HepG2 (cell line): Measurements from ENCODE around the gene MNT. TPM values are rescaled to one million over a fixed set of nuclear protein-coding genes. Genes with fewer than 3 reads are reported as not detected.
A peak's percentile ranks its signal among the peaks of the same experiment; 100 is the strongest.

Source experiments
- ARID4A ChIP-seq: sonication (generic); formaldehyde crosslinking; IDR thresholded peaks from 2 replicates; pipeline ENCODE4 v1.5.0; 2020; ENCODE audit warnings: mild to moderate bottlenecking, missing genetic modification reagents, borderline replicate concordance
- GLMP ChIP-seq: sonication (generic); formaldehyde crosslinking; IDR thresholded peaks from 2 replicates; pipeline ENCODE4 v1.9.0; 2021; ENCODE audit warnings: missing genetic modification reagents, mild to moderate bottlenecking, borderline replicate concordance
- LBX2 ChIP-seq: sonication (generic); formaldehyde crosslinking; IDR thresholded peaks from 2 replicates; pipeline ENCODE4 v1.5.0; 2020; ENCODE audit warnings: missing genetic modification reagents, mild to moderate bottlenecking, borderline replicate concordance
- NR3C1 ChIP-seq: sonication (generic); formaldehyde crosslinking; IDR thresholded peaks from 2 replicates; pipeline ENCODE4 v1.4.0; 2020; ENCODE audit warnings: missing genetic modification reagents
- PHB2 ChIP-seq: fragments of 450-650 bp; IDR thresholded peaks from 2 replicates; pipeline ENCODE4 v1.6.1; 2018; ENCODE audit not compliant: partially characterized antibody
- PPARG ChIP-seq: conservative IDR thresholded peaks from 2 replicates; pipeline ENCODE4 v1.6.1; 2016; ENCODE audit warnings: missing biosample characterization, missing genetic modification reagents
- PRDM15 ChIP-seq: sonication (generic); formaldehyde crosslinking; IDR thresholded peaks from 2 replicates; pipeline ENCODE4 v1.4.0; 2020; ENCODE audit warnings: missing genetic modification reagents
- RELA ChIP-seq: sonication (generic); formaldehyde crosslinking; IDR thresholded peaks from 2 replicates; pipeline ENCODE4 v1.4.0; 2020; ENCODE audit warnings: missing genetic modification reagents
- RFX3 ChIP-seq: IDR thresholded peaks from 2 replicates; pipeline ENCODE4 v1.6.1; 2016; ENCODE audit warnings: missing biosample characterization, missing genetic modification reagents
- RNF2 ChIP-seq: fragments of 450-650 bp; conservative IDR thresholded peaks from 2 replicates; pipeline ENCODE4 v1.6.1; 2016; ENCODE audit warnings: low read depth
- SMAD1 ChIP-seq: sonication (generic); formaldehyde crosslinking; IDR thresholded peaks from 2 replicates; pipeline ENCODE4 v1.4.0; 2020; ENCODE audit warnings: missing genetic modification reagents, low read depth, mild to moderate bottlenecking, borderline replicate concordance
- SMC3 ChIP-seq: IDR thresholded peaks from 2 replicates; pipeline ENCODE4 v1.6.1; 2011; ENCODE audit warnings: low read length, improper control_type of control experiment
- SYNCRIP ChIP-seq: fragments of 200-400 bp; formaldehyde crosslinking; IDR thresholded peaks from 2 replicates; pipeline ENCODE4 v1.6.1; 2018; ENCODE audit warnings: mild to moderate bottlenecking, low read depth, low read length; ENCODE audit not compliant: insufficient read depth
- UBTF ChIP-seq: sonication (generic); formaldehyde crosslinking; IDR thresholded peaks from 2 replicates; pipeline ENCODE4 v1.4.0; 2020; ENCODE audit warnings: mild to moderate bottlenecking, missing genetic modification reagents
- ZNF274 ChIP-seq: sonication (generic); formaldehyde crosslinking; IDR thresholded peaks from 2 replicates; pipeline ENCODE4 v1.5.1; 2020; ENCODE audit warnings: mild to moderate bottlenecking, missing genetic modification reagents
- ZNF292 ChIP-seq: sonication (generic); formaldehyde crosslinking; IDR thresholded peaks from 2 replicates; pipeline ENCODE4 v1.8.1; 2022; ENCODE audit warnings: mild to moderate bottlenecking, low read depth, missing genetic modification reagents, borderline replicate concordance
- ZNF501 ChIP-seq: sonication (generic); formaldehyde crosslinking; IDR thresholded peaks from 2 replicates; pipeline ENCODE4 v1.5.1; 2020; ENCODE audit warnings: mild to moderate bottlenecking, moderate library complexity, missing genetic modification reagents
- ZNF563 ChIP-seq: sonication (generic); formaldehyde crosslinking; IDR thresholded peaks from 2 replicates; pipeline ENCODE4 v1.8.0; 2022; ENCODE audit warnings: mild to moderate bottlenecking, moderate library complexity, missing genetic modification reagents
- polyA plus RNA-seq, 8 experiments: library from polyadenylated mRNA; depleted of rRNA in 3 of 8; stranded (reverse) in 7 of 8; unstranded in 1 of 8; fragments of >200 nt; fragmentation: Illumina TruSeq in 4 of 8; extraction: Trizol in 4 of 8; gene quantifications; 2 replicates each; pipeline versions ENCODE4 v1.2.1 to v1.2.3, GENCODE V29; 2011 to 2016; ENCODE audit warnings: low read depth in 4 of 8, missing spikeins in 1 of 8, mixed read lengths in 1 of 8; ENCODE audit not compliant: insufficient read depth in 1 of 8
- total RNA-seq, 5 experiments: library from RNA; depleted of rRNA; stranded (reverse); fragments of >200 nt; fragmentation: Illumina TruSeq; extraction: Trizol; gene quantifications; 2 replicates each; pipeline ENCODE4 v1.2.3, GENCODE V29; 2016; ENCODE audit warnings: low read depth in 1 of 5

The MNT gene
- total and polyA plus RNA-seq, 2 of the 13 experiments (the other 11 are each of a cell fraction or from before 2014, with no cell fraction given) = 2.1 to 3.5 TPM

- TF ChIP-seq ZNF274 (CRISPR knock-in tag) = no peak
- TF ChIP-seq ZNF292 (CRISPR knock-in tag) = no peak
- TF ChIP-seq RNF2 = no peak
- TF ChIP-seq NR3C1 (CRISPR knock-in tag) = no peak
- no peak for TF ChIP-seq PHB2
- TF ChIP-seq PRDM15 (CRISPR knock-in tag) = 0 out of 2 replicates have a peak, but pooled peaks have one; percentile 39
- TF ChIP-seq SYNCRIP = no peak
- peak; percentile 66 for TF ChIP-seq RFX3 (CRISPR knock-in tag)
- peak; percentile 16 for TF ChIP-seq ARID4A
- no peak for TF ChIP-seq ZNF501
- no peak for TF ChIP-seq LBX2 (CRISPR knock-in tag)
- TF ChIP-seq SMC3 = no peak
- no peak for TF ChIP-seq PPARG
- no peak for TF ChIP-seq SMAD1
- peak; percentile 13; the same call in 1 of the 2 replicates for TF ChIP-seq UBTF (CRISPR knock-in tag)
- TF ChIP-seq RELA (CRISPR knock-in tag) = no peak
- no peak for TF ChIP-seq GLMP (CRISPR knock-in tag)
- TF ChIP-seq ZNF563 (CRISPR knock-in tag) = no peak
Observed at GRCh38 chr17:2336852-2337543, 63.9 kb downstream of the MNT start, which contains the start of gene SGSM2 (continued).
